Neural progenitor cell (in vitro differentiated cells): ENCODE measurements around the gene TOM1.
"Not testable (repeated sequence)": the region's sequence is repeated elsewhere in the genome, so short reads cannot be mapped to it uniquely, and the experiment has no call there.

Source experiments
- CTCF ChIP-seq: fragments of 200-600 bp; sonication (generic); IDR thresholded peaks from 2 replicates; pipeline ENCODE4 v1.5.1; 2017; ENCODE audit warnings: antibody characterized with exemption, mild to moderate bottlenecking
- EZH2 ChIP-seq: fragments of 200-600 bp; sonication (generic); IDR thresholded peaks from 2 replicates; pipeline ENCODE4 v1.6.1; 2017; ENCODE audit warnings: antibody characterized with exemption, mild to moderate bottlenecking, moderate library complexity
- EZH2phosphoT487 ChIP-seq: fragments of 200-600 bp; sonication (generic); IDR thresholded peaks from 2 replicates; pipeline ENCODE4 v1.6.1; 2017; ENCODE audit warnings: antibody characterized with exemption

GRCh38 chr22:35396622-35397021 lies 96.9 kb downstream of the TOM1 start:
- not testable (repeated sequence) for TF ChIP-seq EZH2, CTCF, EZH2phosphoT487
